GM12801 (cell line): Measurements from ENCODE around the gene HNRNPR.

Experiments
- CTCF ChIP-seq: IDR thresholded peaks from one replicate; pipeline ENCODE4 v1.5.1; 2011; ENCODE audit warnings: control low read depth; ENCODE audit not compliant: insufficient read length; ENCODE audit errors: extremely low read depth

Gene HNRNPR

GRCh38 chr1:23384312-23385058, 40.4 kb upstream of the HNRNPR start:
- TF ChIP-seq CTCF: no peak

GRCh38 chr1:23383577-23384311, 39.7 kb upstream of the HNRNPR start:
- TF ChIP-seq CTCF: no peak

- TF ChIP-seq CTCF: no peak
These were observed 37.3 kb upstream of the HNRNPR start for GRCh38 chr1:23381233-23381885.

DNA sequence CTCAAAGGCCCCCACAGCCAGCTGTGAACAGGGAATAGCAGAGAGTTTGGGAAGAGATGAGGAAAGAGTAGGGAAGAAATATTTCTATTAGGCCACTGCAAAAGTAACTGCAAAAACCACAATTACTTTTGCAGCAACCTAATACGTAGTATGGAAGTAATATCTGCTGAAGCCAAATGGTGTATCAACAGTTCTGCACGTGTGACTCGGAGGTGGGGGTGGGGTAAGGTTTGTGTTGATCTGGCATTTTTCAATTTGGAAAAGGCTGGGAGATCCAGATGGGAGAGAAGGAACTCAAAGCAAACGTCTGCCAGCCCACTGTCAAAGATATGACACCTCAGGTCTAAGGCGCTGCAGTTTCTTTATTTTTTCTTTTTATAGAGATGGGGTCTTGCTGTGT, 36.6 kb upstream of the HNRNPR start:
- TF ChIP-seq CTCF: no peak

DNA sequence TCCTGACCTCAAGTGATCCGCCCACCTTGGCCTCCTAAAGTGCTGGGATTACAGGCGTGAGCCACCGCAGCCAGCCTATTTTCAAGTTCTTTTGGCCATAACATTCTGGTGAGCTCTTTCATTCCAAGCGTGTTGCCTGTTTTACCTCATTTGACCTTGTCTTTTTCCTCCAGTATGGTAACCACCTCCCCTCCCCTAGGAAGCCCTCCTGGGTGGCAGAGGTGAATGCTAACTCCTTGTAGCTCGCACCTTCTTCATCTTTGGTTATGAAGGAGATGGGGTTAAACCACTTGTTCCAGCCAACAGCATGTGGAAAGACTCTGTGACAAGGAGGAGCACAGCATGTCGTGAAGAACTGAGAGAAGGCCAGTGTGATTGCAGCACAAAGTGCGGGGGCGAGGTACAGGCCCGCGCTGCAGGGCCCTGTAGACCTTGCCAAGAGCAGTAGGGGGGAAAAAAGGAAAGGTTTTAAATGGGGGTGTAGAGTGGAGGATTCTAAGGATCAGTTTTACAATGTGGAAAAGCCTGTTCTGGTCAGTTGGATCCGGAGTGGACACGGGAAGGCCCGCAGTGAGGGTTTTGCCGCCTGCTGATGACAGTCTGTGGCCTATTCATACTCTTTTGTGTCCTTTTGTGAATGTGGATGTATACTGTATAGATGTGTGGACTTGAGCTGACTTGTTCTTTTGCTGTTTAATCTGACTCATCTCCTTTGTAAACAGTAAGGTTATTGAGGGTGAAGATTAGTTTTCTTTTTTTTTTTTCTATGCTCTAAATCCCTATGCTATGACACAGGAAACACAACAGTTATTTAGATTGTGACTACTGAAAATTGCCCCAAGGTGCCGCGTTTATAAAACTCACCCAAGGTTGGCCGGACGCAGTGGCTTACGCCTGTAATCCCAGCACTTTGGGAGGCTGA, 33.1 kb upstream of the HNRNPR start:
- TF ChIP-seq CTCF: no peak

- TF ChIP-seq CTCF: no peak
These were observed 28.1 kb upstream of the HNRNPR start for GRCh38 chr1:23371987-23372880.
